CD4-positive, alpha-beta T cell treated with Interleukin-4 for 1 hour (primary cell): Measurements from ENCODE around the gene GPR33.
"Not testable (repeated sequence)": the region's sequence is repeated elsewhere in the genome, so short reads cannot be mapped to it uniquely, and the experiment has no call there.

Experiments
- DNase-seq, 2 donors: peaks; one replicate each; pipeline ENCODE4 v3.0.0-alpha.2; 2020 to 2022

Gene GPR33, protein sequence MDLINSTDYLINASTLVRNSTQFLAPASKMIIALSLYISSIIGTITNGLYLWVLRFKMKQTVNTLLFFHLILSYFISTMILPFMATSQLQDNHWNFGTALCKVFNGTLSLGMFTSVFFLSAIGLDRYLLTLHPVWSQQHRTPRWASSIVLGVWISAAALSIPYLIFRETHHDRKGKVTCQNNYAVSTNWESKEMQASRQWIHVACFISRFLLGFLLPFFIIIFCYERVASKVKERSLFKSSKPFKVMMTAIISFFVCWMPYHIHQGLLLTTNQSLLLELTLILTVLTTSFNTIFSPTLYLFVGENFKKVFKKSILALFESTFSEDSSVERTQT

DNA sequence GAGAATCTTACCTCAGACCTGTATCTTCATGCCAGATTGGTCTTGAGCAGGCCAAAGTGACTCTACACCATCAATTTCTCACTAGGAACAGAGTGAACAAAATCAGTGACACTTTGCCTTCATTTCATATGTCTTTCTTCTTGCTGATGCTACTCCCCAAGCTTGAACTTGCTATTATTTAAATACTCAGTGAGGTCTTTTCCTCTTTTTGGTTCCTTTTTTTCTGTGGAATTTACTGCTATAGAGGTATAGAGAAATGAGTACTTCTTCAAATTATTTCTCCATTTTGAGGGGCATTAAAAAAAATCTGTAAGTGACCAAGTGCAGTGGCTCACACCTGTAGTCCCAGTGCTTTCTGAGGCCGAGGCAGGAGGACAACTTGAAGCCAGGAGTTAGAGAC is at the start of gene GPR33:
Gene GPR33, minus strand, starts transcription at position 154 of the 400 bp plus-strand sequence. CDS start 4,074 bp downstream, outside the sequence.
- DNase-seq, result no peak

DNA sequence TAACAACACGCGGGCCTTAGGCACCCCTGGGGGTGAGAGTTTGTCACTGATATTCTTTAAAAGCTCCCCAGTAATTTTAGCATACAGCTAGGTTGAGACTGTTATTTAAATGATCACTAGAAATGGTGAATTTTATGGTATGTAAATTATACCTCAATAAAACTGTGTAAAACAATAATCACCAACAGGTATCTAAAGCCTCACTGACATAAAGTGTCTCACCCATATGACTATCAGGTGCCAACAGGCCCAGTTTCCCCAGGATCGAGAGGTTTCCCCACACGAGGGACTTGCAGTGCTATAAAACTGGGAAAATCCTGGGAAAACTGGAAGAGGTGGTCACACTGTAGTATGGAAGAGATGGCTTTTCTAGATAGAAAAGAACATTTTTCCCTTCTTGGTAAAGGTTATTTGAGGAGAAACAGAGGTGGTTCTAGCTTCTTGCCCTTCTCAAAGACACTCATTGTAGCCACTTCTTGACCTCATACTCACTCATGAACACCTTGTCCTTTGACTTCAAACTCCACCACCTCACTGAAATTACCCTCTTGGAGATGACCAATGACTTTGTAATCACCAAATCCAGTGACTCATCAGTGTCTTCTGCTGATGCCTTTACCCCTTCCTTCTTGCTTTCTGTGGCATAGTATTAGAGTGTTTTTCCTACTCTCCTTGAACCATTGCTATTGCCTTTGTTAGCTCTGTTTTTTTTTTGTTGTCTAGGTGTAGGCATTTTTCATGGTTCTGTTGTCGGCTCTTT is 48.5 kb upstream of the GPR33 start:
- DNase-seq, result no peak

DNA sequence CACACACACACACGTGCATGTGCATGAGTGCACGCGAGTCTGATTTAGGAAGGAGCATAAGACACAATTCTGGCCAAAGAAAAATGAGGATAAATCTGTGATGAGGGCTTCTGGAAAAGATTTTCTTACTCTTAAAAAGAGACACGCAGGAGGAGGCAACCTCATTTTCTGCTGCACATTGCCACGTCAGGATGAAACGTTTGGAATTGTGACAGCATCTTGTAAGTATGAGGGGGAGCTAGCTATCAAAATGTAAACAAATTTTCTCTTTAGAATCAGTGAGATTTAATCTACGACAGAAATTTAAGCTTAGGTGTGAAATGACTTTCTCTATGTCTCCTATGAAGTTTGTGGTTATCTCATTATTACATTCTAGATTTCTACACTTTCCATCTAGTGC is 42.3 kb upstream of the GPR33 start:
- no peak for DNase-seq

DNA sequence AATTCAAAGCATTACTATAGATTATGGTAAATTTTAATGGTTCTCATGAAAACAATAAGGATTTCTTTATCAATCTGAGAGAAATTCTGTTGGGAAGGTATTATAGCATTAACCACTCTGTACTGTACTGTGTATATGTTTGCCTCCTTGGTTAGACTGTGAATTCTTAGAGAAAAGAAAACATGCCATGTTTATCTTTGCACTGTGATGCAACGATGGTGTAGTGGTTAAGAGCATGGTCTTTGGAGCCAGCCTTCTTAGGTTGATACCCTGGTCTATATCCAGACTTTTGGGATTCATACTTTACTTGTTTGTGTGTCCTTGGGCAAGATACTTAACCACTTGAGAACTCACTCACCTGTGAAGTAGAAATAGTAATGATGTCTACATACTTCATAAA is 41.2 kb upstream of the GPR33 start:
- no peak for DNase-seq

DNA sequence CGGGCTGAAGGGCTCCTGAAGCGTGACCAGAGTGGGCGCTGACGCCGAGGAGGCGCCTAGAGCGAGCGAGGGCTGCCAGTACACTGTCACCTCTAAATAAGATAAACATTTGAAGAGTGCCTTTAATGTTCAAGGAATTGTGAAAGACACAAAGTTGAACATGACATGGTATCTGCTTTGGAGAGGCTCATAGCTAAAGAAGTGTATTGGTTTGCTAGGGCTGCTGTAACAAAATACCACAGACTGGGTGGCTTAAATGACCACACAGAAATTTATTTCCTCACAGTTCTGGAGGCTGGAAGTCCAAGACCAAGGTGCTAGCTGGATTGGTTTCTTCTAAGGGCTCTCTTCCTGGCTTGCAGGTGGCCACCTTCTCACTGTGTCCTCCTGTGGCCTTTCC is 39.7 kb upstream of the GPR33 start:
- no peak for DNase-seq

DNA sequence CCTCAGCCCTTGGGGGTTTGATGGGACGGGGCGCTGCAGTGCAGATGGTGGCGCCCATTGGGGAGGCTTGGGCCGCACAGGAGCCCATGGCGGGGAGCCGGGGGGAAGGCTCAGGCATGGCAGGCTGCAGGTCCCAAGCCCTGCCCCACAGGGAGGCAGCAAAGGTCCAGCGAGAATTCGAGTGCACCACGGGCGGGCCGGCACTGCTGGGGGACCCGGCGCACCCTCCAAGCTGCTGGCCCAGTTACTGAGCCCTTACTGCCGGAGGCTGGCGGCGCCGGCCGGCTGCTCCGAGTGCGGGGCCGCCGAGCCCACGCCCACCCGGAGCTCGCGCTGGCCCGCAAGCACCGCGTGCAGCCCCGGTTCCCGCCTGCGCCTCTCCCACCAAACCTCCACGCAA is 39.2 kb upstream of the GPR33 start:
- no peak for DNase-seq

DNA sequence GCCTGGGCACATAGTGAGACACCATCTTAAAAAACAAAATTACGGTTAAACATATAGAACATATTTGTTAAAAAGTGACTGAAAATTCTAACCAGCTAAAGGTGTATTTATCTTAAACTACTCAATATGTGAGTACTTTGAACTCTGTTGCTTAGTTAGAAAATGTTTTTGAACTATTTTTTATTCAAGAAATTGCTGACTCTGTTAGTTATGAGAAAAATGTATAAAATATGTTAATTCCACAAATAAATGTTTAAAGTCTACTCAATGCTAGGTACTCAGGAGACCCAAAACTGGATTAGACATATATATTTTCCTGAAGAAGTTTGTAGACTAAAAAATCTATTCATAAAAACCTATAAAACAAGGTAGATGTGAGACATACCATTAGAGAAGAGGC is 23.0 kb upstream of the GPR33 start:
- DNase-seq, result no peak

DNA sequence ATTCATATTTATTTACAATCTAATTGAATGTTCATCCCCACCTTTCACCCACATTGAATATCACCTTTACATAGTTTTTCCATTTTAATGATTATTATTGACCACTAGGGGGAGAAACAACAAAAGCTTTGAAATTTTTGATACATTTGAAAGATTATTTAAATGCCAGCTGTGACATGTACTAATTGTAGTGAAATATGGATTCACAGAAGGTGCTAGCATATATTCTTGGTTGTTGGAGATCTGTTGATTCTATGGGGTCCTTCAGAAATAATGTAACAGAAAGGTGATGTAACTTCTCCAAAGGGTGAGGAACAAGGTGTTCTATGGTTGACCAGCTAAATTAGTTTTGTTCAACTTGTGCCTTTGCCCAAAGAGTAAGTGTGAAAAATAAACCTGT is 22.4 kb upstream of the GPR33 start:
- DNase-seq, result peak in 1 of 2 donors; percentile 35

DNA sequence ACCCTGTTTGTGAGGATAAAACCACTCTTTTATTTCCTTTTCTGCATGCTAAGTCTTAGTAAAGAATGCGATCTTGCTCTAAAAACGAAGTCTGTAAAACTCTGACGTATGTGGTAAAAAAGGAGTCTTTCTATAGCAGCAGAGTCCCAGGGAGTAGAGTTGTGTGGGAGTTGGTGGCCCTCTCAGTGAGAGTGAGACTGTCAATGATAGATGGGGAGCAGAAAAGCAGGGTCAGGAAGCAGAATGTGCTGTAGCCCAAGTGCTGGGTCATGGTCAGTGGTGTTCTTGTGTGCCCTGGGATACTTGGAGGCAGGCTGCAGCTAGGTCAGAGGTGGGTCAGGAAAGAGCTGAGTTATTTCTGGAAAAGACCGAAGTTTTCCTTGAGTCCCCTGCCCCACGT is 20.3 kb upstream of the GPR33 start:
- DNase-seq, result no peak

DNA sequence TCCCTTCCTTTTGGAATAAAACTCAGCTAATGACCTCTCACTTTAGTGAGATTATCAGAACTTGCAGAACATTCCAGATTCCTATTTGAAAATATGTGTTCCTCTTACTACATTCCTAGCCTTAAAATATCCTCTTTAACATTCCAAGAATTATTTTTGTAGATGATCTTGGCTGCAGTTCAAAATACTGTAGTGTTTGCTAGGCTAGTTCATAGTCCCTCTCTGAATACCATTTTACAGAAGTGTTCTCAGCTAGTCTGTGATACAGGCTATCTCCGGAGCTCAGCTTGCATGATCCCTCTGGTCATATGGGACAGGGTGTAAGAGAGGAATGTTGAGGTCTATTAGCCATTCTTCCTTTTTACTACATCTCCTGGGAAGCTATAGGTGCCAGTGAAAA is 17.6 kb upstream of the GPR33 start:
- no peak for DNase-seq

DNA sequence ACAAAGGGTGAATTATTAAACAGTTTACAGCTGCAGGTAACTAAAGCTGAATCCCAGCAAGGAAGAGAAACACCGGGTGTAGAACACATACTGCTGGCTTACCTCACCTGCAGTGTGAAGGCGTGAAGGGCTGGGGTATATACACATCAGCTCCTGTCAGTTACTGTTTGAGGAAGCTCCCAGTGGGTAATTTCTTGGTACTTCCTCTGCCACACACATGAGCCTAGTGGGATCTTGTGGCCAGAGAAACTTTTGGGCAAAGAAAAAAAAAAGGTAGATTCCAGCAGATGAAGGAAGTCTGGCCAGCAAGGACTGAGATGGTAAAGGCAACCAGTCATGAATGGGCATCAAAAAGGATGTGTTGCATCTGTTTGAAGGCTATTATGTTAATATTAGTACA is 14.0 kb upstream of the GPR33 start:
- no peak for DNase-seq

DNA sequence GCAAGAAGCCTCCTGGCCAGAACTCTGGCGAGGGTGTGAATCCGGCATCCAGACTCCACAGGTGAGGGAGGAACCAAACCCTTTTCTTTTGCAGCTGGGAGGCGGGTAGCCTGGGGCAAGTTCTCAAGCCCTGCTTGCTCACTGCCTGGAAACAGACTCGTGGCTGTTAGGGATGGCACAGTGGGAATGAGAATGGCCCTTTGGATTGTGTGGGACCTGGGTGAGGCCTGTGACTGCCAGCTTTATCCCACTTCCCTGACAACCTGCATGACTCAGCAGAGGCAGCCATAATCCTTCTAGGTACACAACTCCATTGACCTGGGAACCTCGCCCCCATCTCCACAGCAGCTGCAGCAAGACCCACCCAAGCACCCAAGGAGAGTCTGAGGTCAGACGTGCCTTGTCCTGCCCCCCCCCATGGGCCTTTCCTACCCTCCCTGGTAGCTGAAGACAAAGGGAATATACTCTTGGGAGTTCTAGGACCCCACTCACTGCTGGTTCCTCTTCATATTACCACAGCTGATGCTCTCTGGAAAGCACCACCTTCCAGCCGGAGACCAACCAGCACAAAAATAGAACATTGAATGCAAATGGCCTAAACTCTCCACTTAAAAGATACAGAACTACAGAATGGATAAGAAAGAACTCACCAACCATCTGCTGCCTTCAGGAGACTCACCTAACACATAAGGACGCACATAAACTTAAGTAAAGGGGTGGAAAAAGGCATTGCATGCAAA is 5.1 kb upstream of the GPR33 start:
- no peak for DNase-seq

DNA sequence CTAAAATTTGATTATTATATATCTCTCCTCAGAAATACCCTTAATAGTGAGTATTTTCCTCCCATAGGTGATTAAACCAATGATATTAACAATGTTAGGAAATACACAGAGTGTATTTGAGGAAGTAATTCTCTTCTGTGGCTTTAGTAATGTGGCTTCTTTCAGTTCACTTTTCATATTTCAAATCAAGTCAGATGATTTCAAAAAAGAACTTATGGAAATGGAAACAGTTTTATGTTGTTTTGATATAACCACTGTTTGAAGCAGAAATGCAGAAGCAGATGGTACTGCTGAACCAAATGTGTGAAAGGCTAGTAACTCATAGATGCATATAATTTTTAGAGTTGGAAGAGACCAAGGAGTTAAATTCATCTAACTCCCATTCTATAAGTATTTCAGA is 1.9 kb upstream of the GPR33 start:
- DNase-seq, result no peak

DNA sequence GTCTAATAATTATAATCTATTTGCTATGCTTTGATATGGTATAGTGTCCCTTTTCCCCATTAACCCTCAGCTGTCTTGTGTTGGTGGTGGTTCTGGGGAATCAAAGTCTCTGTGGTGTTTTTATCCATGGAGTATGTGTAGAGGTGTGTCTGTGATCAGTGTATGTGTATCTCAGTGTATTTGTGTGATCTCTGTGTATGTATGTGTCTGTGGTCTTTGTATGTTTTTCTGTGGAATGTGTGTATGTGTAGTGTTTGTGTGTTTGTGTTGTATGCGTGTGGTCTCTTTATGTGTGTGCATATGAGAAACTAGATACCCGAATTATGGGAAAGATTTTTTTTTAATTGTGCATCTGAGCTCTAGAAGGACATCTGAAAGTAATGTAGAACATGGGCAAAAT is 1.1 kb downstream of the GPR33 start:
- no peak for DNase-seq

DNA sequence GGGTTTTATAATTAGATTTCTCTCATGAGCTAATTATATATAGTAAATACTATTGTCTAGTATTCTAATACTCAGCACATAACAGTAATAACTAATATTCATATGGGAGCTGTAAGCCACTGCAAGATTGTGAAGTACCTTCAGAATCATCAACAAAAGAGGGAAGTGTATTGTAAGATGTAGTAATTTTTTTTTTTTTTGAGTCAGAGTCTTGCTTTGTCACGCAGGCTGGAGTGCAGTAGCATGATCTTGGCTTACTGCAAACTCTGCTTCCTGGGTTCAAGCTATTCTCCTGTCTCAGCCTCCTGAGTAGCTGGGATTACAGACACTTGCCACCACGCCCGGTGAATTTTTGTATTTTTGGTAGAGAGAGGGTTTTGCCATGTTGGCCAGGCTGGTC is 3.1 kb downstream of the GPR33 start:
- no peak for DNase-seq

DNA sequence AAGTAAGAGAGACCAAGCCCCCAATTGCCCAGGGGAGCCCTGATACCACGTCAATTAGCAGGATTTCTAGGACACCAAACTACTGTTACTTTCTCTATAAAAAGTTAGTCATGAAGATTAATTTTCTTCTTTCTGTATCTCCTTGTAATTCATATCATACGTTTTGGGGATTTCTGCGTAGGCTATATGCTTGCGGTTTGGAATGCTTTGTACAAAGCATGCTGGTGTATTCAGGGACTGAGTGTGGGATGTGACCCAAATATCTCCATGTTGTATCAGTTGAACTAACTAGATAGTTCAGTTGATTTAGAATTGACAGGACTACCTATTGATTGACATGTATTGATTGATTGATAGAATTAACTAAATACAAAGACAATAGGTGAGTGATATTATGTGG is 7.7 kb downstream of the GPR33 start:
- no peak for DNase-seq

DNA sequence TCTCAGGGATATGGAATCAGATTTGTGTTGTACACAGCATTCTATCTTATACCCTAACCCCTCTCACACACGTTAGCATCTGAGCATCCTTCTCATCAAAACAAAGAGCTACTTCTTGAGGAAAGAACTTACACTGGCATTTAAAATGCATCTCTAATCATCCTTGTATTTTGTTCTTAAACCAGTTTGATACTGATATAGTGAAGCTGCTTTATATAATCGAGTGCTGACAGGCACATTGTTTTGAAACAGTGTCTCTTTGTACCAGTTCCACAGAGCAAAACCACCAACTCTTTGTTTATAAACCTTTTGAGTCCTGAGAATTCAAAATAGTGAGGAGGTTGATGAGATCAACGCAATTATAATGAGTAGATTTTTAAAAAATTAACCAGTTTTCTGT is 8.8 kb downstream of the GPR33 start:
- DNase-seq, result no peak

DNA sequence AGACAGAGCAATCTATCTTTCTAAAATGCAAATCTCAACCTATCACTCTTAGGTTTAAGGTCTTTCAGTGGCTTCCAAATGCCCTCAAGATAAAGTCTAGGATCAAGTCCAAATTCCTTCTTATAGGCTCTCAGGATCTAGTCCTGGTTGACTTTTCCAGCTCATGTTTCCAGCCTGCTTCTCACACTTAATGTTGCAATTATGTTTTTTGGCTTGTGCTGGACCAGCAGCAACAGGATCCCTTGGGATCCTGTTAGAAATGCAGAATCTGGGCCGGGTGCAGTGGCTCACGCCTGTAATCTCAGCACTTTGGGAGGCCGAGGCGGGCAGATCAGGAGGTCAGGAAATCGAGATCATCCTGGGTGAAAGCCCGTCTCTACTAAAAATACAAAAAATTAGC is 10.6 kb downstream of the GPR33 start:
- no peak for DNase-seq

DNA sequence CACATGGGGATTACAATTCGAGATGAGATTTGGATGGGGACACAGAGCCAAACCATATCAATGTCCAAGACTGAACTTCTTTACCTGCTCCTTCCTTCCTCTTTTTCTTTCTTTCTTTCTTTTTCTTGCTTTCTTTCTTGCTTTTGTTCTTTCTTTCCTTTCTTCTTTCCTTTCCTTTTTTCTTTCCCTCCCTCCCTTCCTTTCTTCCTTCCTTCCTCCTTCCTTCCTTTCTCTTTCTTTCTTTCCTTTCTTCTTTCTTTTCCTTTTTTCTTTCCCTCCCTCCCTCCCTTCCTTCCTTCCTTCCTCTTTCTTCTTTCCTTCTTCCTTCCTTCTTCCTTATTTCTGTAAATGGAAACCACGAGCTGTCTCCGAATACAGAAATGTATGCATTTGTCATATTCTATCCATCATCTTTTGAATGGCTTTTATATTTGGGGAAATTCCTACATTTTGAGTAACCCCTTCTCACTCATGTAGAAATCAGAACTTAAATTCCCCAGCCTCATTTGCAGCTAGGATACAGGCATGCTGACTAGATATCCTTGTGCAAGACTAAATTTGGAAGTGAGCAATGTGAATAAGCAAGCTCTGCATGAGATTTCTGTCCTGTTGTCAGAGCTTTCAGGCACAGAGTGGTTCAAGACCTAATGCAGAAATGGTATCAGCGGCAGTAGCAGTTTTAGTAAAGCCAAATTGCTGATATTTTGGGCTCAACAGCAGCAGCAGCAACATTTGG is 11.5 kb downstream of the GPR33 start:
- no peak for DNase-seq

DNA sequence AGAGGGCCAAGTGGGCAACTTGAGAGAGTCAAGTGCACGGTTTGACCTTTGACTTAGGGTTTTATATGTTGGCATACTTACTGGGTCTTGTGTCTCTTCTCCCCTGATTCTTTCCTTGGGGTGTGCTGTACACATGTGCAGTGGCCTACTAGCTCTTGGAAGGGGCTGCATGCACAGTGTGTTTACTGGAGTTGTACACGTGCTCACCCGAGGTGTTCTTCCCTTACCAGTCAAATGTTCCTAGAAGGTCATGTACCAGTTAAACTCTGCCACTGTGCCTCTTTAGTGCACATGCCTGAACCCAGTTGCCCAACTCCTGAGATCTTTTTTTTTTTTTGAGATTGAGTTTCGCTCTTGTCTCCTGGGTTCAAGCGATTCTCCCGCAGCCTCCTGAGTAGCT is 21.3 kb downstream of the GPR33 start:
- DNase-seq, result no peak

DNA sequence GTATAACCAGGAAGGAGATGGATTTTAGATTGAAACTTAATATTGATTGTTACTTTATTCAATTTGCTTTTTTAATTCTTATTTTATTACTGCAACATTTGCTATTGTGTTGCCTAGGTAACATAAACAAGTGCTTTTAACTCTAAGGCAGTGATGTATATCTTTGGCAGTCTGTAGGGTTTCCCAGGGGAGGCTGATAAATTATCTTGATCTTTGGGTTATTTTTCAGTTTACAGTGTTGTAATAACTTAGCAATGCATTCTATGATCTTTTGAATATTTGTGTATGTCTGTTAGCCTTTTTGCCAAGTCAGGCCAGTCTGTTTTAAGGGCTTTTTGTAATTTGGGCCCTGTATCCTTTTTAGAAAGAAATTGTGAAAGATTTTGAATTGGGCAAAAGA is 22.7 kb downstream of the GPR33 start:
- DNase-seq, result no peak

DNA sequence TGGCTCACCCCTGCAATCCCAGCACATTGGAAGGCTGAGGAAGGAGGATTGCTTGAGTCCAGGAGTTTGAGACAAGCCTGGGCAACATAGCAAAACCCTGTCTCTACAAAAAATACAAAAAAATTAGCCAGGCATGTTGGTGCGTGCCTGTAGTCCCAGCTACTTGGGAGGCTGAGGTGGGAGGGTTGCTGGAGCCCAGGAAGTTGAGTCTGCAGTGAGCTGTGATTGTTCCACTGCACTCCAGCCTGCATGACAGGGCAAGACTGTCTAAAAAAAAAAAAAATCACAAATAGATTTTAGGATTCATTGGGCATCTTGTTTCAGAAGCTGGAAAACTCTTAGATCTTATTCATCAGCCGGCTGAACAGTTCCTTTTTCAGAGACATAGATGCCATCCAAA is 25.4 kb downstream of the GPR33 start:
- not testable (repeated sequence) for DNase-seq

DNA sequence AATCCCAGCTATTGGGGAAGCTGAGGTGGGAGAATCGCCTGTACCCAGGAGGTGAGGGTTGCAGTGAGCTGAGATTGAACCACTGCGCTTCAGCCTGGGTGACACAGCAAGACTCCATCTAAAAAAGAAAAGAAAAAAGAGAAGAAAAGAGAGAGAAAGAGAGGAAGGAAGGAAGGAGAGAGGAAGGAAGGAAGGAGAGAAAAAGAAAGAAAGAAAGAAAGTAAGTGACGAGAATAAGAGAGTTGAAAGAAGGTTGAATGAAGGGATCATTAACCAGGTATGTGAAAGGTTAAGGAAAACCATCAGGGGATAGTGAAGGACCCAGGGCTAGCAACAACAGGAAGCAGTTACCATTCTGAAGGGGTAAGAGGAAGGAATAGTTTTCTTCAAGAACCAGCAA is 26.3 kb downstream of the GPR33 start:
- no peak for DNase-seq
